Urinary bladder (tissue), 4 donors: ENCODE data around the gene PARP2. TPM values are rescaled to one million over a fixed set of nuclear protein-coding genes. Genes with fewer than 3 reads are reported as not detected.
A peak's percentile ranks its signal among the peaks of the same experiment; 100 is the strongest.
"Not testable (repeated sequence)": the region's sequence is repeated elsewhere in the genome, so short reads cannot be mapped to it uniquely, and the experiment has no call there.

ENCODE experiments used
- DNase-seq: peaks from one replicate; pipeline ENCODE4 v3.0.0-alpha.2; 2015; ENCODE audit errors: extremely low spot score
- H3K27ac ChIP-seq: one replicate; pipeline ENCODE4 v1.5.1; 2013; ENCODE audit warnings: low read depth, mild to moderate bottlenecking, moderate library complexity
- H3K36me3 ChIP-seq: one replicate; pipeline ENCODE4 v1.6.1; 2013; ENCODE audit warnings: mild to moderate bottlenecking, moderate library complexity; ENCODE audit not compliant: insufficient read depth
- H3K4me1 ChIP-seq: one replicate; pipeline ENCODE4 v1.6.1; 2013; ENCODE audit warnings: mild to moderate bottlenecking, moderate library complexity; ENCODE audit not compliant: insufficient read depth
- H3K4me3 ChIP-seq: one replicate; pipeline ENCODE4 v1.5.1; 2013; ENCODE audit warnings: low read depth, low read length
- WGBS: extraction: QIAGEN DNeasy Blood & Tissue Kit; methylation state at CpG from one replicate; pipeline ENCODE4 v1.1.7; 2013; 5-methylcytosine and 5-hydroxymethylcytosine counted together
- polyA plus RNA-seq: library from polyadenylated mRNA; stranded (reverse); fragments of 200-250 nt; gene quantifications from one replicate; pipeline ENCODE4 v1.2.3, GENCODE V29; 2013
- total RNA-seq: library from RNA; depleted of rRNA; stranded (reverse); fragments of >200 nt; gene quantifications from one replicate; pipeline ENCODE4 v1.2.3, GENCODE V29; 2014
- donor health status: healthy with polysubstance abuse.
- donor health status: healthy.

PARP2 gene
- total and polyA plus RNA-seq, 2 donors: 13.5 to 16.0 TPM

DNA sequence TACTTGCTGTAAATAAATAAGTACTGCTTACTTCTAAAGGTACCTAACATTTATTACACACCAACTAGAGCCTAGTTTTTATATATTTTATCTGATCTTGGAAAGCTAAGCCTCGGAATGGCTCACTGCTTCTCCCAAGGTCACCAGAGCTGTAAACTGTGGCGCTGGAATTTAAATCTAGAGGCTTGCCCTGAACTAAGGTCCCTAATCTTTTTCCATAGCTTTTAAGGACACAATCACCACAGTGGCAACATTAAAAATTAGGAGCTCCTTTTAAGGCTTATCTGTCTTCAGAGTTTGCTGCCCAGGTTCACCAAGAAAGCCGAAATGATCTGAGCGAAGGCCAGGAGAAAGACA is 11.0 kb upstream of the PARP2 start:
- no peak for DNase-seq
- H3K36me3 ChIP-seq: no peaks in the 10 kb centered on the region
- 4% methylated on average over 4 of the region's 4 CpGs for WGBS
- H3K27ac ChIP-seq: peak overlapping the region; percentile 78
- no peaks in the 10 kb centered on the region for H3K4me1 ChIP-seq
- peak overlapping the region; percentile 81 for H3K4me3 ChIP-seq

DNA sequence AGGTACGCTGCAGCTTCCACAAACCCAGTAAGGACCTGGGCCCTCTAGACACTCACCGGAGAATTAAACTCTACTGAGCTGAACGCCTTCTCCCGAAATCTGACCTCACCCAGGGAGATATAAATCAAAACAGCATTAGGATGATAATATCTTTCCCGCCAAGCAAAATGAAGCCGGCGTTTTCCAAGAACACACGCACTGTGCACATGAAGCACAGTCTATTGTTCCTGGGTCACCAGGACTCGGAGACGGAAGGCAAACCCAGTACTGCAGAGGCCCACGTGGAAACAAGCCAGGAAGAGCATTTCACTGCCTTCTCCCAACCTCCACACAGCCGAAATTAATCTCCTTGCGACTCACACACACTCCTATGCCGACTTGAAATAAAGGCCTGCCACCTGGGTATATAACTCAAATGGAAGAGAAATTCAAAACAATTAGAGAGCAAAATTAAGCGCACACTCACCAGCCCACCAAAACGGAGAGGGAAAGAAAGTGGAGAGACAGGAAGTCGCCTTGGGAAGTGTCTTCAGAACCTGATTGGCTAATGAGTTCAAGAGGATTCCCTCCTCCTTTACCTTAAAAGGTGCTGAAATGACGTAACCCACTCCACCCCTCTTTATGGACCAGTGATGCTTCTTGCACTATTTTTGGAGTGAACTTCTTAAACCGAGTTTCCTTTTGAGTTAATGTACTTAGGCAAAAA is 10.5 kb upstream of the PARP2 start, which contains the start of gene CCNB1IP1:
TSS of gene CCNB1IP1 (minus strand) at position 492 of the 706 bp plus-strand sequence. CDS start 16,756 bp downstream, outside the sequence.
- Histone ChIP-seq H3K4me1 (no peaks in the 10 kb centered on the region), H3K27ac (peak within 1 kb of the TSS; percentile 78), H3K36me3 (no peaks in the 10 kb centered on the region), H3K4me3 (peak within 1 kb of the TSS; percentile 81)
- DNase-seq: peak; percentile 84
- WGBS: under 1% methylated on average over 19 of the region's 19 CpGs

DNA sequence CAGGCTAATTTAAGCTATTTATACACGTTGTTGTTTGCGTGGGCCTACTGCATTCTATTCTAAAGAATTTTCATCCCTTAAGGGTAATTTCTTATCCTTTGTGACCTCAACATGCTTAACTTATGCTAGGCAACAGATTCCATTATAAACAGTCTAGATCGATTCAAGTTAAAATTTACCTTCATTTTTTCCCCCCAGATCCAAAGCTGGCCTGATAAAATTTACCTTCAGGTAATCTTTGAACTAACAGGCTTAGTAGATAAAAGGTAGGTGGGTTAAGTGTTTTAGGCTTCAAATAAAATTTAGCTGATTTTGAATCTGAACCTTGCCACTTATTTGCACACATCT is 10.0 kb upstream of the PARP2 start:
- WGBS: 5% methylated on average over 3 of the region's 3 CpGs
- peak overlapping the region; percentile 81 for H3K4me3 ChIP-seq
- no peak for DNase-seq
- H3K27ac ChIP-seq: no peak overlapping the region
- H3K4me1 ChIP-seq: no peaks in the 10 kb centered on the region
- no peaks in the 10 kb centered on the region for H3K36me3 ChIP-seq

DNA sequence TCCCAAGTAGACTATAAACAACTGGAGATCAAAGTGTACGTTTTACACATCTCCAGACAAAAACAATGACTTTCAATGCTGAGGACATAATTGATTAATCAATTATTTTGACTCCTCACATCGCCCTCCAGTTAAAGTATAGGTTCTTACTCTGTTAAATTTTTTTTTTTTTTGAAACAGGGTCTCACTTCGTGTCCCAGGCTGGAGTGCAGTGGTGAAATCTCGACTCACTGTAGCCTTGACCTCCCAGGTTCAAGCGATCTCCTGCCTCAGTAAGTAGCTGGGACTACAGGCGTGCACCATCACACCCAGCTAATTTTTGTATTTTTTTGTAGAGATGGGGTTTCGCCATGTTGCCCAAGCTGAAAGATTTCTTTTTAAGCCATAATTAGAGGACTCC is 9.4 kb upstream of the PARP2 start:
- Histone ChIP-seq H3K4me3 (no peak overlapping the region), H3K4me1 (no peaks in the 10 kb centered on the region), H3K36me3 (no peaks in the 10 kb centered on the region), H3K27ac (no peak overlapping the region)
- DNase-seq: no peak
- WGBS: 80% methylated on average over 7 of the region's 7 CpGs

DNA sequence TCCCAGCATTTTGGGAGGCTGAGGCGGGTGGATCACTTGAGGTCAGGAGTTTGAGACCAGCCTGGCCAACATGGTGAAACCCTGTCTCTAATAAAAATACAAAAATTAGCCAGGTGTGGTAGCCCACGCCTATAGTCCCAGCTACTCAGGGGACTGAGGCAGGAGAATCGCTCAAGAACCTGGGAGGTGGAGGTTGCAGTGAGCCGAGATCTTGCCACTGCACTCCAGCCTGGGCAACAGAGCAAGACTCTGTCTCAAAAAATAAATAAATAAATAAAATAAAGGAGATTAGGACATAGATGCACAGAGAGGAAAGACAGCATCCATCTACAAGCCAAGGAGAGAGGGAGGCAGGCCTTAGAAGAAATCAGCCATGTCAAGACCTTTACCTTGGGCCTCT is 2.4 kb upstream of the PARP2 start:
- not testable (repeated sequence) for H3K36me3 ChIP-seq, H3K27ac ChIP-seq, H3K4me3 ChIP-seq, H3K4me1 ChIP-seq, DNase-seq
- 93% methylated on average over 4 of the region's 4 CpGs for WGBS

DNA sequence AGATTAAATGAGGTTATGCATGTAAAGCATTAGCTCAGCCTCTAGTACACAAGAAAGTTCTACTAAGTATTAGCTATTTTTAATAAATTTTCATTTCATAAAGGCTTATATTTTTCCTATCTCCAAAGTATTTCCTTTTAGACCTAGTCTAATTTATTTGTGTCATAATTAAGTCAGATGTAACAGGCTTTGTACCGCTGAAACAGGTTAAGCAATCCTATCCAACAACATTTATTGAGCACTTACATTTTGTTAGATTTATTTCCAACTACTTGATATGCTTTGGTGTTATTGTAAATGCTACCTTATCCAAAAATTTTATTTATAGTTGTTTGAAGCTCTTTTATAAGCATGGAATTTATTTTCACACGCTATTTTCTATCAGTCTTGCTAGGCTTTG is 1.8 kb upstream of the PARP2 start:
- Histone ChIP-seq H3K27ac (no peak overlapping the region), H3K4me3 (no peak overlapping the region), H3K36me3 (no peaks in the 10 kb centered on the region), H3K4me1 (no peaks in the 10 kb centered on the region)
- 56% methylated on average over 2 of the region's 2 CpGs for WGBS
- DNase-seq: no peak

DNA sequence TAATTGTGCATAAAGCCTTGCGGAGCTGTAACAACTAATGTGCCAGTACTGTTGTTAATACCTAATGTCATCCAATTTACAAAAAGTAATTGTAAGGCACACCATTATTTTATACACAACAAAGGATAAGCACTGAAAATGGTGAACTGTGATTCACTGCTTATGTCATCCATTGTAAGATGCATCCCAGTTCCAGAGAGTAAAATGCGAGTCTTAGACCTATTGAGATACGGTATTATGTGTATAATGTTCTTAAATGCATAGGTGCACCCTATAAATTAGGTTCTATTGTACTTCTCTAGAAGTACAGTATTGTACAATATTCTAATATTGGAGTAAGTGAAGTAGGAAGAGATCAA is 406 bp downstream of the PARP2 start:
- Histone ChIP-seq H3K36me3 (no peaks in the 10 kb centered on the region), H3K4me1 (no peaks in the 10 kb centered on the region), H3K27ac (peak overlapping the region; percentile 76), H3K4me3 (peak overlapping the region; percentile 54)
- DNase-seq: peak; percentile 18
- under 1% methylated on average over 3 of the region's 3 CpGs for WGBS

DNA sequence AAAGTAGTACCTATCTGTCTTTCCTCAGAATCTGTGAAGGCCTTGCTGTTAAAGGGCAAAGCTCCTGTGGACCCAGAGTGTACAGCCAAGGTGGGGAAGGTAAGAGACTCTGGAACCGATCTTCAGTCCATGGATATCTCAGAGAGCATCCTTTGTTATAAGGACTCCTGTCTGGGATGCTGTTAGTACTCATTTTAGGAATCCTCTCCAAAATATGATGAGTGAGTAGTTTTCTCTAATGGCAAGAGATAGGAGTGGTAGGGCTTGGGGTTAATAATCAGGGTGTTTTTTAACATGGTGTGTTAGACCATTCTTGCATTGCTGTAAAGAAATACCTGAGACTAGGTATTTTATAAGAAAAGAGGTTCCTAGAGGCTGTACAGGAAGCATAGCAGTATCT is 1.9 kb downstream of the PARP2 start:
- no peak for DNase-seq
- Histone ChIP-seq H3K4me1 (no peaks in the 10 kb centered on the region), H3K27ac (no peak overlapping the region), H3K36me3 (peaks cover under 1% of the 10 kb centered on the region), H3K4me3 (no peak overlapping the region)
- WGBS: 94% methylated on average over 1 of the region's 1 CpG

DNA sequence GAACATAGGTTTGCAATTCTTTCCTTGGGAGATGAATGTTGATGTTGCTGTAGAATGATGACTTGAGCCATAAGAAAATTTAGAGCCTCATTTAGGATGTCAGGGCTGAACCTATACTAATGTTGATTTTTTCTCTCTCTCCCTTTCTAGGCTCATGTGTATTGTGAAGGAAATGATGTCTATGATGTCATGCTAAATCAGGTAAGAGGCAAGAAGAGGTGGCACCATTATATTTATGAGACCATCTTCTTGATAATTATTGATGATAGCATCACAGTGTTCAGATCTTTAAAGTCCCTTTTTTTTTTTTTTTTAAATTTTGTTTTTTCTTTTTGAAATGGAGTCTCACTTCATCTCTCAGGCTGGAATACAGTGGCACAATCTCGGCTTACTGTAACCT is 3.3 kb downstream of the PARP2 start:
- 94% methylated on average over 1 of the region's 1 CpG for WGBS
- peaks cover 2% of the 10 kb centered on the region for H3K36me3 ChIP-seq

DNA sequence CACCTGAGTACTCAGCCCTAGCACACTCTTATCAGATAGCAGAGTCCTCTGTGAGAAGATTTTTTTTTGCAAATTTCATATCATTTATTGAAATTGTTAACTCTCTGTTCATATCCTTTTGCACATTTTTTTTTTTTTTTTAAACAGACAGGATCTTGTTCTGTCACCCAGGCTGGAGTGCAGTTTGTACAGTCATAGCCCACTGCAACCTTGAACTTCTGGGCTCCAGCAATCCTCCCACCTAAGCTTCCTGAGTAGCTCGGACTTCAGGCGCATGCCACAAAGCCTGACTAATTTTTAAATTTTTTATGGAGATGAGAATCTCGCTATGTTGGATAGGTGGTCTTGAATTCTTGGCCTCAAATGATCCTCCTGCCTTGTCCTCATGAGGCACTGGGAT is 4.3 kb downstream of the PARP2 start:
- no peak for DNase-seq
- Histone ChIP-seq H3K4me1 (no peaks in the 10 kb centered on the region), H3K36me3 (peaks cover 2% of the 10 kb centered on the region), H3K27ac (no peak overlapping the region), H3K4me3 (no peak overlapping the region)
- WGBS: 95% methylated on average over 3 of the region's 3 CpGs

More for the DNA sequence above, 3.3 kb downstream of the PARP2 start:
- no peak for DNase-seq
- Histone ChIP-seq H3K27ac (no peak overlapping the region), H3K4me3 (no peak overlapping the region), H3K4me1 (no peaks in the 10 kb centered on the region)

DNA sequence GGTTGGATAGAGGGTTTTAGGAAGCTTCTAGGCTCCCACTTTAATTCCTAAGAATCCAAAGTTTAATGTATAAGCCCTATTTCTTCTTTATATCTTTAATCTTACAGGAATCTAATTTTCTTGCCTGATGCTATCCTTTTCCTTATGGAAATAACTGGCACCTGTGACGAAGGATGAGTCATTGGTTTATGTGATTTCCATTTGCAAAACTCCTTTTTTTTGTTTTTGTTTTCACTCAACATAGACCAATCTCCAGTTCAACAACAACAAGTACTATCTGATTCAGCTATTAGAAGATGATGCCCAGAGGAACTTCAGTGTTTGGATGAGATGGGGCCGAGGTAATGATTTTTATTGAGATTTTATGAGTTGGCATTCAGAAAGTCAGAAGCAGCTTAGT is 6.8 kb downstream of the PARP2 start:
- 90% methylated on average over 2 of the region's 2 CpGs for WGBS
- no peak for DNase-seq
- H3K36me3 ChIP-seq: peaks cover 5% of the 10 kb centered on the region

DNA sequence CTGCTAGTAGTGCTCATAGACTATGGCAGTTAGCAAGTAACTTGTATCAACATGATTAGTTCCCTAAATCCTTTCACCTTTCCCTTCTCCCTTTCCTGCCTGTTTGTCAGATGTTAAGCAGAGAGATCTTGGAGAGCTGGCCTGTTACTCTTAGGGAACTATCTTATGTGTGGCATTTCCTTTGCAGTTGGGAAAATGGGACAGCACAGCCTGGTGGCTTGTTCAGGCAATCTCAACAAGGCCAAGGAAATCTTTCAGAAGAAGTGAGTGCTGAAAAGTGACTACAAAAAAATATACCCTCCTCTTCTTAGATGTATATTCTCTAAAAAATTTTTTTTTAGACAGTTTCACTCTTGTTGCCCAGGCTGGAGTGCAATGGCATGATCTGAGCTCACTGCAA is 7.4 kb downstream of the PARP2 start:
- Histone ChIP-seq H3K4me3 (no peak overlapping the region), H3K4me1 (no peaks in the 10 kb centered on the region), H3K27ac (no peak overlapping the region), H3K36me3 (peaks cover 5% of the 10 kb centered on the region)
- no peak for DNase-seq

More for the DNA sequence above, 6.8 kb downstream of the PARP2 start:
- no peak overlapping the region for H3K27ac ChIP-seq
- no peaks in the 10 kb centered on the region for H3K4me1 ChIP-seq
- no peak overlapping the region for H3K4me3 ChIP-seq

DNA sequence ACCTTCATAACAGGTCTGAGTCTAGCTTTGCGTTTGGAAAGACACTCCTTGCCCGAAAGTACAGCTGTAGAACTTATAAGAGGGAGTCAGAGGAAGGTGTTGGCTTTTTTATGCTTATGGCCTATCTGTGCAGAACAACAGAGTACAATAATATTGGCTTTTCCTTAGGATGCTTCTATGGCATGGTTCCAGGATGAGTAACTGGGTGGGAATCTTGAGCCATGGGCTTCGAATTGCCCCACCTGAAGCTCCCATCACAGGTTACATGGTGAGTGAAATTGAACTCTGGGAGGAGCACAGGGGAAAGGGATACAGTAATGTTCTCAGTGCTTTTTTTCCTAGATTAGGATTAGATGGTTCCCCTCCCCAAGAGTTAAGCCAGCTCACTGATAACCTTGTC is 13.0 kb downstream of the PARP2 start:
- DNase-seq: no peak
- 91% methylated on average over 3 of the region's 3 CpGs for WGBS
- Histone ChIP-seq H3K4me1 (no peaks in the 10 kb centered on the region), H3K4me3 (no peak overlapping the region), H3K27ac (no peak overlapping the region), H3K36me3 (peaks cover 5% of the 10 kb centered on the region)

DNA sequence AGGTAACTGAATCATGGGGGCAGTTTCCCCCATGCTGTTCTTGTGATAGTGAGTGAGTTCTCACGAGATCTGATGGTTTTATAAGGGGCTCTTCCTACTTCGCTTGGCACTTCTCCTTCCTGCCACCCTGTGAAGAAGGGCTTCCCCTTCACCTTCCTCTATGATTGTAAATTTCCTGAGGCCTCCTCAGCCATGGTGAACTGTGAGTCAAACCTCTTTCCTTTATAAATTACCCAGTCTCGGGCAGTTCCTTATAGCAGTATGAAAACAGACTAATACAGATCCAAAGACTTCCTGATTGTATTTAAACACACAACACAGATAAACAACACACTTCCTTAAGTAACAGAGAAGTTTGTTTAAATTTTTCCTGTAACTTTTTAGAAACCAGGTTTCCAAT is 15.0 kb downstream of the PARP2 start:
- not testable (repeated sequence) for H3K4me1 ChIP-seq, DNase-seq, H3K4me3 ChIP-seq, H3K27ac ChIP-seq, H3K36me3 ChIP-seq
- 69% methylated on average over 3 of the region's 3 CpGs for WGBS

DNA sequence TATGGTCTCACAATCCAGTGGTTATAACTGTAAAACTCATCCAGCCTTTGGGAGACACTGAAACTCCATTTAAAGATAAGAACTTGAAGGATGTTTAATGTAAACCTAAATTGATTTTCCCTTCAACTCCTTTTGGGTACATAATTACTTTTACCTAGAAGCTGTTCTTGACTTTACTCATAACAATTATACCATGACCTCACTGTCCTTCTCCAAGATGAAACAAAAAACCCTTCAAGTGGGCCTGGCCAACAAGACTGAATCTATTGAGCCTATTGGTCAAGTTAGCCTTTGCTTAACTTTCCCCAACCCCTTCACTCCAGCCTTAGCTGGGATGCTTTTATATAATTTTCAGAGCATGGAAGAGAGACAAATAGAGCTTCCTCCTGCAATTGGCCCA is 22.5 kb downstream of the PARP2 start:
- no peak overlapping the region for H3K4me3 ChIP-seq
- peaks cover 2% of the 10 kb centered on the region for H3K36me3 ChIP-seq
- no peak for DNase-seq
- H3K4me1 ChIP-seq: no peaks in the 10 kb centered on the region
- no peak overlapping the region for H3K27ac ChIP-seq
